PC-9 (cell line): ENCODE measurements around the gene MYOM3.

ENCODE experiments used
- EZH2 ChIP-seq: fragments of 200-600 bp; sonication (generic); IDR thresholded peaks from 2 replicates; pipeline ENCODE4 v1.8.0; 2017; ENCODE audit warnings: antibody characterized with exemption, low read depth
- TF ChIP-seq, protein P1 (sequence below): fragments of 200-600 bp; sonication (generic); conservative IDR thresholded peaks from 2 replicates; pipeline ENCODE4 v1.6.1; 2017; ENCODE audit warnings: mixed run types, antibody characterized with exemption, mild to moderate bottlenecking, moderate library complexity

DNA sequence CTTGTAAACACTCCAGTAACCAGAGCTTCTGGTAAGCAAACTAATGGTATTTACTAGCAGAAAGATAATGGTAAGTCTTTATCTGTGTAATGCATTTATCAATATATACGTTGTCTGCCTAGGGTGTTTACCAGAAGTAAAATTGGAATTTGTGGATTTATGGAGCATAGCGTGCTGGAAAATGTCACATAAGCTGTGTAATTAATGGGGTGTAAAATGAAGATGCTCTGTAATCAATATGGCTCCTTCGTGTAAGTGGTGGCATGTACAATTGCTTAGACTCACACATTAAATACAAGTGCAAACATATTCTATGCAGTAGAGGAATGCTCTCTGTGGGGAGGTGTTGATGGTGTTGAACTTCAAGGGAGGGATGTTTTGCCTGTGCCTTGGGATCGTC lies 69.6 kb downstream of the MYOM3 start:
- TF ChIP-seq, protein P1, sequence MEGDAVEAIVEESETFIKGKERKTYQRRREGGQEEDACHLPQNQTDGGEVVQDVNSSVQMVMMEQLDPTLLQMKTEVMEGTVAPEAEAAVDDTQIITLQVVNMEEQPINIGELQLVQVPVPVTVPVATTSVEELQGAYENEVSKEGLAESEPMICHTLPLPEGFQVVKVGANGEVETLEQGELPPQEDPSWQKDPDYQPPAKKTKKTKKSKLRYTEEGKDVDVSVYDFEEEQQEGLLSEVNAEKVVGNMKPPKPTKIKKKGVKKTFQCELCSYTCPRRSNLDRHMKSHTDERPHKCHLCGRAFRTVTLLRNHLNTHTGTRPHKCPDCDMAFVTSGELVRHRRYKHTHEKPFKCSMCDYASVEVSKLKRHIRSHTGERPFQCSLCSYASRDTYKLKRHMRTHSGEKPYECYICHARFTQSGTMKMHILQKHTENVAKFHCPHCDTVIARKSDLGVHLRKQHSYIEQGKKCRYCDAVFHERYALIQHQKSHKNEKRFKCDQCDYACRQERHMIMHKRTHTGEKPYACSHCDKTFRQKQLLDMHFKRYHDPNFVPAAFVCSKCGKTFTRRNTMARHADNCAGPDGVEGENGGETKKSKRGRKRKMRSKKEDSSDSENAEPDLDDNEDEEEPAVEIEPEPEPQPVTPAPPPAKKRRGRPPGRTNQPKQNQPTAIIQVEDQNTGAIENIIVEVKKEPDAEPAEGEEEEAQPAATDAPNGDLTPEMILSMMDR, result no peak
- no peak for TF ChIP-seq EZH2
